ENCODE data around the gene ABAT.

ABAT gene

DNA sequence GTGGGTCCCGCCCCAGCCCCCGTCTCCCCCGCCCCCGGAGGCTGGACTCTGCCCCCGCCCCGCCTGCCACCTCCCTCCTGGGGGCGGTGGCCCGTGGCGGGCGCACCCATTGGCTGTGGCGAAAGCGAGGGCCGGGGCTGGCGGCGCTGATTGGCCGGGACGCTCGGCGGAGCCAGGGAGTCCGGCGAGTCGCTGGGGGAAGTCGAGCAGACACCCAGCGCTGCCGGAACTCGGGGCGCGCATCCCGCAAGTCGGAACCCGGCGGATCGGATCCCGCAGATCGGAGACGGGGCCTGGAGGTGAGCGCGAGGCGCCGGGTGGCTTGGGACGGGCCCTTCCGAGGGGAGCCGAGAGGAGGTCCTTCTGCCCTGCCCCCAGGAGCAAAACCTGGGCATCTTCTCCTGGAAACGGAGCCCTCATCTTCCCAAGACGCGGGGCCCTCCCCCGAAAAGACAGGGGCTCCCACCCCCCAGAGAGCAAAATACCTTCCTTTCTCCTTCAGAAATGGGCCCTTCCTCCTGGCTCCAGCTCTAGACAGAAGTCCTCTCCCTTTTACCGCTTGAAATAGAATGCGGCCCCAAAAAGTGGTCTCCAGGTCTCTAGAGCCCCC lies at the start of gene ABAT:
Gene ABAT (plus strand): TSS at position 205 of the 610 bp plus-strand sequence. CDS start 61,123 bp downstream, outside the sequence.
- peak; percentile 90 for DNase-seq (ENCODE audit: low spot score)

DNA sequence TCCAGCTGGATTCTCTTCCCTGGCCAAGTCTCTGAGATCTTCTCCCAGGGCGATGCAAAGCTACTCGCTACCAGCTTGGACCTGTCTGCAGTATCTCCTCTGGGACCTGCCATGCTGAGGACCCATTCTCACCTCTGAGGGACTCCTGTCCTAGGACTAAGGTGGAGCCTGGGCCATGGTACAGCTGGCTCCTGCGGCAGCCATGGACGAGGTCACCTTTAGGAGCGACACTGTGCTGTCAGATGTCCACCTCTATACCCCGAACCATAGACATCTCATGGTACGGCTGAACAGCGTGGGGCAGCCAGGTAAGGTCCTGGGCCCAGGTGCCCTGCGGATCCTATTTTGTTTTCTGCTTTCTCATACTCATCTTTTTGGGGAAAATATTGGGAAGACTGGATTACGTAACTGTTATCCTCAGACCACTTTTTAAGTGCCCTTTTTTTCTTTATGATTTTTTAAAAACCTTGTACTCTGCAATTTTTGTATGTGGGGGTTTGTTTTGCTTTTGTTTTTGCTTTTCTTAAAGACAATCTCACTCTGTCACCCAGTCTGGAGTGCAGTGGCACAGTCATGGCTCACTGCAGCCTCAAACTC lies 48.8 kb upstream of the ABAT start:
- no peak for DNase-seq (ENCODE audit: low spot score)

DNA sequence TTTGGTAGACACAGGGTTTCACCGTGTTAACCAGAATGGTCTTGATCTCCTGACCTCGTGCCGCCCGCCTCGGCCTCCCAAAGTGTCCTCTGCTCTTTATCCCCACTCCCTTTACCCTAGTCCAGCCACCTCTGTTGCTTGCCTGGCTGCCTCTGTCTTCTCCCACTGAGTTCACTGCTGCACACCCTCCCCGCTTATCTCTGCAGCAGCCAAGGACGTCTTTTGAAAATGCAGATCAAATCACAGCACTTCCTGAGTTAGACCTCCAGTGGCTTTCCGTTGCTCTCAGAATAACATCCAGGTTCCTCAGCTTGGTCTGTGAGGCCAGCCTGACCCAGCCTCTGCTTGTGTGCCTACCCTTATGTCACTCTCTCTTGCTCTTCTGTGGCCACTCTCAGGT lies 47.5 kb upstream of the ABAT start:
- no peak for DNase-seq (ENCODE audit: low spot score)

DNA sequence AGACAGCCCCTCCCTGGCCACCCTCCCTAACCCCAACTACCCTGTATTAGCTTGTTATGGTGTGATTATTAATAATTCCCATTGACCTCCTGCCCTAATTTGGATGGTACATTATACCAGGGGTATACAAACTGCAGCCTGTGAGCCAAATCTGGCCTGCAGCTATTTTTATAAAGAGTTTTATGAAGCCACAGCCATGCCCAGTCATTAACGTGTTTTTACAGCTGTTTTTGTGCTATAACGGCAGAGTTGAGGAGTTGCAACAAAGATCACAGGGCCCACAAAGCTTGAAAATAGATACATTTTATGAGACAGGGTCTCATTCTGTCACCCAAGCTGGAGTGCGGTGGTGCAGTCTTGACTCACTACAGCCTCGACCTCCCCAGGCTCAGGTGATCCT lies 47.0 kb upstream of the ABAT start:
- no peak for DNase-seq (ENCODE audit: low spot score)

DNA sequence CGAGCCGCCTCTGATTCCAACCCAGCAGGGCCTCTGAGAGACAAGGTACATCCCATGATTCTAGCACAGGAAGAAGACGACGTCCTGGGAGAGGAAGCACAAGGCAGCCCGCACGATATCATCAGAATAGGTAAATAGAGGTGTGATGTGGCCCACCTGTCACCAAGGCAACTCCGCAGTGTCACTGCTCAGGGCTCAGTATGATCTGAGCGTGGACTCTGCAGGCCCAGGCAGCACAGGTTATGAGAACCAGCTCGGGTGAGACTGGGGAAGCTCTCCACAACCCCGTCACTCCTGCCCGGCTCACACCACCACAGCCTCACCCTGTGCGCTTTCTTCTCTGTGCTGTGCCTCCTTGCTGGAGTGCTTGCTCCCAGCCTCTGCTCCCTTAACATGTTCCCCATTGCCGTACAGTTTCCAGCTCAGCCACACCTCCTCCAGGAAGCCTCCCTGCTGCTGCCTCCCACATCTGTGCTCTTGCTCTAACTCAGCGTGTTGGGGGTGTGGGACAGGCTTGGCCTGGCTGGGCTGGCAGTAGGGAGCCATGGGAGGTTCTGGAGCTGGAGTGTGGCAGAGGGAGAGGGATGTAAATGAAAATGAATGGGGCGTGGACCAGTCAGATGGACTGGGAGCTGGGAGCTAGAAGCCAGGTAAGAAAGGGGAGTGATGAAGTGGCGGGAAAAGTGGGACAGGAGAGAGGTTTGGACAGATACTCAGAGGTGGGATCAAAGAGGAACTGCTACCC lies 45.3 kb upstream of the ABAT start:
- no peak for DNase-seq (ENCODE audit: low spot score)

DNA sequence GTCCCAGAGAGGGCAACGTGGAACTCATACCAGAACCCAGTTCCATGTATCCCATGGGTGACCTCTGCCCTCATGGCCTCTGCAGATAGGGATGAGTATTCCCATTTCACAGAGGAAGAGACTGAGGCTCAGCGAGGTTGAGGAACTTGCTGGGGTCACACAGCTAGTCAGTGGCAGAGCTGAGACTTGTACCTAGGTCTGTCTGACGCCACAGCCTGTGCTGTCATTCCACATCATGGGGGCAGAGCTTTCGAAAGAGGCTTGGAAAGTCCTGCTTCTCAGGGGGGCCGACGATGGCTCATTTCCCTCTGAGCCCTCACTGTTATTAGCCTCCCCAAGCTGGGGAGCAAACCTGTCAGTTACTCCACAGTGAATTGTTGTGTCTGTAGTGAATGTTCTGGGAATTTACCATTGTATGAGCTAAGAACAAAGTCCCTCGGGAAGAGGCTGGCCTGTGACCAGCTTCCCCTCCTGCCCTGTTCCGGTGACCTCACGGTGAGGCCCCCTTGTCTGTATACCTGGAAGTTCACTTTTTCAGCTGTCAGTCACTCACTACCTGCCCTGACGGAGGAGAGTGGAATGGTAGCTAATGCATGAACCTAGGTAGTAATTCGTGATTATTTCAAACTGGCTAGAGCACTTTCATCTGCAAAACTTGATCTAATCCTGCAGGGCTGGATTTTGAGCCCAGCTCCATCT lies 44.0 kb upstream of the ABAT start:
- no peak for DNase-seq (ENCODE audit: low spot score)

DNA sequence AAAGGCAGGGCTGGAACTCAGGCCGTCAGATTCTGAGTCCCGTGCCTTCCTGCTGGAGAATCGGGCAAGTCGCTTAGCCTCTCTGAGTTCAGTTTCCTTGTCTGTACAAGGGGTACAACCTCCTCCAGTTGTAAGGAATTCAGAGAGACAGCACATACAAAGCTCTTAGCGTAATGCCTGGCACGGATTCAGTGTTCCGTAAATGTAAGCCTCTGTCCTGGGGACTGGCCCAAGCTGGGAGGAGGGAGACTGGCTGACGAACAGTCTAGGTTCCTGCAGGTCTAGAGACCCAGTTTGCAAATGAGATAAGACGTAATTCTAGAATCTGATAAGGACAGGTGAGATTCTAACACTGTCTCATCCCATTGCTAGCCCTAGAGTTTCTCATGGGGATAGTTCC lies 43.0 kb upstream of the ABAT start:
- no peak for DNase-seq (ENCODE audit: low spot score)

DNA sequence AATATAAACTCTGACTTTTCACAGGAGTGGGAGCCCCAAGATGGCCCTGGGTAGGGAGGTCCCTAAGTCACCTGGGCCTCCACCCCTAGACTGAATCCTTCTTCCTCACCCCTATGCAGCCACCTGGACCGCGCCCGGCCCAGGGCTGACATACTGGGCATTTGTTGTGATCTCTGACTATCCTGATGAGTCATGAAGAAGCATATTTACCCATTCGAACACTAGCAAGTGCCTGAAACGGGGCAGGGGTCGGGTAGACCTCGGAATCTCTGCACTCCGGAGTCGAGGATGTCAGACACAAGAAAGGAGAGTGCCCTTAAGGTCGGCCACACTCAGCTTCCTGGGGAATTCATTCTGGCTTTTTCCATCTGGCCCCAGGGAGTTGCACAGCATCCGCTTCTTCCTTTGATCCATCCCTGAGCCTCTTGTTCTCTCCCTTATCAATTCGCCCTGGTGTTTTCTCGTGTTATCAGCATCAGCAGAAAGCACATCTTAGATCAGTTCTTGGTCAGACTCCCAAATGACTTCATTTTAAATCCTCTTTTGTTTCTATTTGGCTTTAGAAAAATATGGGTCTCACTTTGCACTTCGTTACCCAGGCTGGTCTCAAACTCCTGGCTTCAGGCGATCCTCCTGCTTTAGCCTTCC lies 42.5 kb upstream of the ABAT start:
- no peak for DNase-seq (ENCODE audit: low spot score)

DNA sequence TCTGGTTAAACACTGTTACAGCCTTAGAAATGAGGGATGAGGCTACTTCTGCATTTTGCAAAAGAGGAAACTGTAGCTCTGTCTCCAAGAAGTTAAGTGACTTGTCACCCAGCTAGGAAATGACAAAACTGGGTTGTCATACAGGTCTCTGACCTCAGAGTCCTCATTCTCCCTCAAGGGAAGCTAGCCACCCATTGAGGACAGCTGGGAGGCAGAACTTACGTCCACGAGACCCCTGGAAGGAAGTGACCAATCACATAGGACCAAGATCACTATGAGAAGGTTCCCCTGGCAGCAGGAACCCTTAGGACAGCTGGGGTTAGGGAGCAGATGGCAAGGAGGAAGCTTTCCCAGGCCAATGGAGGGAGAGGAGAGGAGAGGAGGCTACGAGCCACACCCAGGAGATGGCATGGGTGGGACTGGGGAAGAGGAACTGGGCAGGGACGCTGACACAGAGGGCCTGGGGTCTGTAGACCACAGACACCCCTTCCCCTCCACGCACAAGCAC lies 41.7 kb upstream of the ABAT start:
- no peak for DNase-seq (ENCODE audit: low spot score)

DNA sequence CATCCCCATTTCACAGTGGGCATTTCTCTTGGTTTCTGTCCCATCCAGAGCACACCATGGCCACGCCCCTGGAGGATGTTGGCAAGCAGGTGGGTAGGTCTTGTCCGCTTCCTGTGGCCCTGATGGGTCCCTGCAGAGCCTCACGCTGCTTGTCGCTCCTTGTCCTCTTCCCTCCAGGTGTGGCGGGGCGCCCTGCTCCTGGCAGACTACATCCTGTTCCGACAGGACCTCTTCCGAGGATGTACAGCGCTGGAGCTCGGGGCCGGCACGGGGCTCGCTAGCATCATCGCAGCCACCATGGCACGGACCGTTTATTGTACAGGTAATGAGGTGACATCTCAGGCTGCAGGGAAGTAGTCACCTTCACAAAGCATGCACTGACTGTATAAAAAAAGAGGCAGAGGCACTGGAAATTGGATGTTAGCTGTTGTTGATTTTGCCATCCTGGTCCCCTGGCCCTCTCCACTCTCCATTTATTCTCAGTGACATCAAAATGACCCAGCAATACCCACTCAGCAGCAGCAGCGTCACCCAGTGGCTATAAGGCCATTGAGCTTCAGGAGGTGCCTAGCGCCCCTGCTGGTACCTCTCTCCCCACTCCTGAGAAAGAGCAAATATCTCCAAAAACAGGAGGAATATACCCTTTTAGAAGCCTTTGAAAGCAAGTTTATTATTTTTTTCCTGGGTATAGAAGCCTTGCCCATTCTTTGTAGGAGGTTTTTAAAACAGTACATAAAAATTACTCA lies 39.3 kb upstream of the ABAT start:
- no peak for DNase-seq (ENCODE audit: low spot score)

DNA sequence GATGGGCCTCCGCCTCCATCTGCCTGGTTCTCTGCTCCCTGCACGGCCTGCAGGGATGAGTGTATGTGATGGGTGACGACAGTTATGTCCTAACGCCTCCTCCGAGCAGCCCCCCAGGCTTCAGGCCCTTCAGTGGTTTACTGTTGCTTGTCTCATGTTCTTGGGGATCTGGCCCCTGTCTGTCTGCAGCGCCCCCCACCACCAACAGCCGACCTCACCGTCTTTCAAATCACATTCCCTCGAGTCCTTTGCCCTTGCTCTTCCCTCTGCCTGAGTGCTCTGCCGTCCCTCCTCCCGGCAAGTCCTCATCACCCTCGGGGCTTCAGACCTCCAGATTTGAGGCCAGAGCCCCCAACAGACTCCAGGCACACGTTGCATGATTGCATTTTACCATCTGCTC lies 34.7 kb upstream of the ABAT start:
- no peak for DNase-seq (ENCODE audit: low spot score)

DNA sequence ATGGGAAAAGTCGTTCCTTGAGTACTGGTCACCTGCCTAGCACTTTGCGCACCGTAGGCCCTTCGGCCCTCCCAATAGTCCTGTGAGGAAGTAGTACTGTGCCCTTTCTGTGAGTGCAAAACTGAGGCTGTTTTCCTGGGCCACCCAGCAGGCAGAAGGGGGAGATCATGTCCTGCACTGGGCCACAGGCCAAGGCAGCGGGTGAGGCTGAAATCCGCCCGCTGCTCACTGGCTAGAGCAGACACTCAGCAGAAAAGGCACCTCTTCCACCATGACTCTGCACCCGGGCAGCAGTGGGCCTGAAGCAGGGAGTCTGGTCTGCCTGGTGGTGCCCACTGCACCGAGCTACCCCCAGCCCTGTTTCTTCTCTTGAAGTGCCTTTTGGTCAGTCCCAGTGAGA lies 32.7 kb upstream of the ABAT start:
- DNase-seq (ENCODE audit: low spot score): no peak

DNA sequence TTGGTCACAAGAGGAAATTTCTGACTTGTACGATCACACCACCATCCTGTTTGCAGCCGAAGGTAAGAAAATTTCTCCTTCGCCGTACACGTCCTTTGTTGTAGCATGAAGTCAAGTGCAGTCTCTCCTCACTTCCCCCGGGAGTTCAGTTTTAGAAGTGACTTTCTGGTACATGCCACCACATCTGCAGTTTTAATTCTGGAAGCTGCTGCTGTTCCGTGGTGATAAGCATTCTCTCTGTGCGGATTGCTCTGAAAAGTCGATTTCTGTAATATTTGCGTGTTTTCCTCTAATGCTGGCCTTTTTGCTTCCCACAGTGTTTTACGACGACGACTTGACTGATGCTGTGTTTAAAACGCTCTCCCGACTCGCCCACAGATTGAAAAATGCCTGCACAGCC lies 32.3 kb upstream of the ABAT start:
- no peak for DNase-seq (ENCODE audit: low spot score)

DNA sequence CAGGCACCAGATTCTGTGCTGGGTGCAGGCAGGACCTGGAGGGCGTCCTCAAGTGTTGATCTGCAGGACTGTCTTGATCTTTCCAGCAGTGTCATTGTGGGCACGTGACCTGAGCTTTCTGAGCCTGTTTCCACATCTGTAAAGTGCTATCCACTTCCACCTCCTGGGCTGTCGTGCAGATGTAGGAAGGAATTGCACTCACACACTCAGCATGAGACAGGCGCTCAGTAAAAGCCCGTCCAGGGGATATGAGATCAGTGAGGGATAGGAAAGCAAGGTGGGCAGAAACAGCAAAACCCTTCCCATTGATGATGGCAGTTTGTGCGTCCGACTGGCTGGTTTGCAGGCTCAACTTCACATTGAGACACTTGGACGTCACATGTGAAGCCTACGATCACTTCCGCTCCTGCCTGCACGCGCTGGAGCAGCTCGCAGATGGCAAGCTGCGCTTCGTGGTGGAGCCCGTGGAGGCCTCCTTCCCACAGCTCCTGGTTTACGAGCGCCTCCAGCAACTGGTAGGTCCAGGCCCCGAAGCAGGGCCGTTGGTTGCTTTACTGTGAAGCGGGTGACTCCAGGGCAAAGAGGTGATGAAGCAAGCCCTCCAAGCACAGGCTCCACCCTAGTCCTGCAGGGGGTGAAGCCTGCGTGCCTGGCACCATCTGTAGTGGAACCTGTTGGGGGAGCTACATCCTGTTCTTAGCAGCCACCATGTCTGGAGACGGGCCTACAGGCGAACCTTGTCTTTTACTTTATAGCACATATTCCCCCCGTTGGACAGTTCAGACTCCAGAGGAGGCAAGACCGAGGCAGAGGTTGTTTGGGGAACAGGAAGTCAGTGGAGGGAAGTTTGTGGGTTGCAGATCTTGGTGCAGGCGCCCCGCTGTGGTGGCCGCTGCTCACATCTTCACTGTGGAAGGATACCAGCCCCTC lies 29.9 kb upstream of the ABAT start:
- no peak for DNase-seq (ENCODE audit: low spot score)

DNA sequence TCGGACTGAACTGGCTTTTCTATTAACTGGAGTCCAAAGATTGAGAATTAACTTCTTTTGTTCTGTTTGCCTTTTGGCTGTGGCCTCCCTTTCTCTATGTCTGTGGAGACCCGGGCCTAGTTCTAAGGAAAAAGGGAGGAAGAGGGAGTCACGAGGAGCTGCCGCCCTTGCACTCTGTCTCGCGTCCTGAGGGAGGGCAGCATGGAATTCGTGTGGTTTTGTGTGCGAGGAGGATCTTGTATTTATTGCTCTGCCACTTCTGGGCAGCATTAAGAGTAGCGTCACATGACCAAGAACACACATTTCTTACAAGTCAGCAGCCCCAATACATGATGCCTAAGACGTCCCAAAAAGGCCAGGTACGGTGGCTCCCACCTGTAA lies 29.3 kb upstream of the ABAT start:
- no peak for DNase-seq (ENCODE audit: low spot score)

DNA sequence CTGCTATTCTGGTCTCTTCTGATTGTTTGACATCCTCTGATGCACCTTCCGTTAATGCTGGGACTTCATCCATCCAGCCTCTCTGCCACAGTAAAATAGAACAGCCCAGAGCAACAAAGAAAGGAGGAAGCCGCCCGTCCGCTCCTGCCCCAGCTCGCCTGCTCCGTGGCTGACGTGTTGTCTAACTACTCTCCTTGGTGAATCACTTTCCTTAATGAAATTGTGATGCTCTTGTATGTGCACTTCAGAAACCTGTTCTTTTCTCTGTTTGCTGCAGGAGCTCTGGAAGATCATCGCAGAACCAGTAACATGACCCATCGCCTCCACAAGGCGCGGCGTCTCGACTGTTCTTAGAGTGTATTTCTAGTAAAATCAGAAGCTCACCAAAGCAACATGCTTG lies 28.6 kb upstream of the ABAT start:
- DNase-seq (ENCODE audit: low spot score): no peak

DNA sequence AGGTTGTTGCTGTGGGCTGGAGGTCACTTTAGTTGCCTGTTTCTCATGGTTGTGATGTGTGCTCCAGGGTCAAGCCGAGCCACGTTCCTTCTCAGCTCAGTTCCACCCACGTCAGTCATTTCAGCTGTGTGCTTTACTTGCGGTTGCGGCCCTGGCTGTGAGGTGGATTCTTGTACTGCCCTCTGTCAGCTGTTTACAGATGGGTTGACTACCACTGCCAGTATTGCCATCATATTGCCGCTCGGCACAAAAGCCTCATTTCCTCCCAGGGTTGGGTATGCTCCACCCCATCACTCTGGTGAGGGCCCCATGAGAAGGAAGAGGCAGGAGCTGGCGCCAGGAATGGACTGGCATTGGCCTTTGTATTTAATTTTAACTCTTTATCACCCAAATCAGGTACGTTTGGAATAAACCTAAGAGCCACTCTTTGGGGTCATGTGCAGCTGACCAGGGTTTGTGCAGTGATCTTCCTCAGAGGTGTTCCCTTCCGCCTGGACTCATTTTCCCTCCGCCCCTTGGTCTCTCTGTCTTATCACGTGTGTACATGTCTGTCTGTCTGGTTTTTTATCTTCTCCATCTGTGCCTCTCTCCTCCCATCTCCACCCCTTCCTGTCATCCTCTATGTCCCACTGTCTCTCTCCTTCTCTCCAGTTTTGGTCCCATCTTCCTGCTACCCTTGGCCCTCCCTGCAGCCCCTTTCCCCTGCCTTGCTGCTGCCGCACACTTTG lies 27.9 kb upstream of the ABAT start:
- DNase-seq (ENCODE audit: low spot score): no peak

DNA sequence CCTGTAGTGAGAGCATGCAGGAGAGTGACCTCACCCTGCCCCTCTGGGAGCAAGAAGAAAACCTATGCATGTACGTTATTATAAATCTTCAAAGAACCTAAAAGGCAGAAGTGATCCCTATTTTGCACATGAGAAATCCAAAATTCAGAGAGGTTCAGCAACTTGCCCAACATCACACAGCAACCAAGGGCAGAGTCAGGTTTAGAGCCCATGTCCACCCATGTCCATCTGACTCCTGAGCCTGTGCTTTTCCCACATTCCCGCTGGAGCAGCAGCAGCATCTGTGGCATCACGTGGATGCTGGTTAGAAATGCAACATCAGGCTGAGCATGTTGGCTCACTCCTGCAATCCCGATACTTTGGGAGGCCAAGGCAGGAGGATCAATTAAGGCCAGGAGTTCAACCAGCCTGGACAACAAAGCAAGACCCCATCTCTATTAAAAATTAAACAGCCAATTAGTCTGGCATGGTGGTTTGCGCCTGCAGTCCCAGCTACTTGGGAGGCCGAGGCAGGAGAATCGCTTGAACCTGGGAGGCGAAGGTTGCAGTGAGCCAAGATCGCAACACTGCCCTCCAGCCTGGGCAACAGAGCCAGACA lies 26.6 kb upstream of the ABAT start:
- DNase-seq (ENCODE audit: low spot score): no peak

DNA sequence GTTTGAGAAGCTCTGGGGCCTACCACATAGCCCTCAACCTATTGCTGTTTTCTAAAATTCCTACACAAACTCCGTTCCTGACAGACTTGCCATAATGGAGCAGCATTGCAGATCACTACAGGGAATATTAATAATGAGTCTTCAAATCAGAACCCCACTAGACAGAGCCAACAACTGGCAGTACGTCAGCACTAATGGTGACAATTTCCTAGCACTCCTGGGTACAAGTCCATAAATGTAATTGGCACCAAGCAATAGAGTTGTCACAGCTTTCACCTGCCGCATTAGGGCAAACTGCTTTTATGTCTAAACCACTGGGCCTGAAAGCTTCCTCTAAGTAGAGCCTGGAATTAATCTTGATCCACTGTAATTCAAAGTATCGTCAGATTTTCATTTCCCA lies 25.5 kb upstream of the ABAT start:
- DNase-seq (ENCODE audit: low spot score): no peak
